CD14-positive monocyte (primary cell): Measurements from ENCODE around the gene CTPS1. TPM values are rescaled to one million over a fixed set of nuclear protein-coding genes. Genes with fewer than 3 reads are reported as not detected.

Source experiments
- DNase-seq, 3 donors: peaks; one replicate each; pipeline ENCODE4 v3.0.0-alpha.2; 2011 to 2022
- H2AFZ ChIP-seq: 2 replicates; pipeline ENCODE4 v1.6.0; 2012; ENCODE audit warnings: mild to moderate bottlenecking, low read depth, low read length, inconsistent platforms; ENCODE audit not compliant: insufficient read depth, poor library complexity, severe bottlenecking
- H3K27ac ChIP-seq, 2 donors: 1 replicate in 1 of 2; 2 replicates in 1 of 2; pipeline ENCODE4 v1.5.1; 2012 to 2013; ENCODE audit warnings: low read length in 2 of 2, control low read depth in 1 of 2, inconsistent platforms in 1 of 2, low read depth in 1 of 2, mild to moderate bottlenecking in 1 of 2
- H3K27me3 ChIP-seq, 2 donors: one replicate each; pipeline versions ENCODE4 v1.6.0 to v1.6.1; 2011 to 2013; ENCODE audit warnings: low read length in 2 of 2; ENCODE audit not compliant: control insufficient read depth in 2 of 2, insufficient read depth in 2 of 2
- H3K36me3 ChIP-seq, 2 donors: replicated peaks in 1 of 2; 1 replicate in 1 of 2; 2 replicates in 1 of 2; pipeline versions ENCODE4 v1.5.1 to v1.6.1; 2012 to 2013; ENCODE audit warnings: low read length in 2 of 2, control low read depth in 1 of 2, inconsistent platforms in 1 of 2, mild to moderate bottlenecking in 1 of 2; ENCODE audit not compliant: insufficient read depth in 2 of 2, control insufficient read depth in 1 of 2
- H3K4me1 ChIP-seq, 2 donors: 1 replicate in 1 of 2; 2 replicates in 1 of 2; pipeline versions ENCODE4 v1.5.1 to v1.6.1; 2012 to 2013; ENCODE audit warnings: low read length in 2 of 2, control low read depth in 1 of 2, inconsistent platforms in 1 of 2, mild to moderate bottlenecking in 1 of 2, moderate library complexity in 1 of 2; ENCODE audit not compliant: insufficient read depth in 2 of 2, control insufficient read depth in 1 of 2
- H3K4me2 ChIP-seq: replicated peaks from 2 replicates; pipeline ENCODE3; 2012; ENCODE audit warnings: low read length, moderate library complexity, mild to moderate bottlenecking; ENCODE audit not compliant: poor library complexity, severe bottlenecking; ENCODE audit errors: extremely low read depth
- H3K4me3 ChIP-seq, 3 experiments: fragments of 200-600 bp in 1 of 3; sonication (generic) in 1 of 3; replicated peaks in 1 of 3; 1 replicate in 2 of 3; 2 replicates in 1 of 3; pipeline ENCODE4 v1.5.1; 2011 to 2013; ENCODE audit warnings: low read length in 3 of 3, mild to moderate bottlenecking in 3 of 3, control low read depth in 2 of 3, low read depth in 2 of 3, inconsistent platforms in 1 of 3, moderate library complexity in 1 of 3
- H3K79me2 ChIP-seq: 2 replicates; pipeline ENCODE4 v1.6.0; 2012; ENCODE audit warnings: mild to moderate bottlenecking, control low read depth, inconsistent platforms, low read length, moderate library complexity; ENCODE audit not compliant: insufficient read depth
- H3K9ac ChIP-seq: 2 replicates; pipeline ENCODE4 v1.6.0; 2017; ENCODE audit warnings: low read length, mild to moderate bottlenecking; ENCODE audit not compliant: insufficient read depth, poor library complexity, severe bottlenecking
- H3K9me3 ChIP-seq, 2 donors: replicated peaks in 1 of 2; 1 replicate in 1 of 2; 2 replicates in 1 of 2; pipeline versions ENCODE4 v1.5.1 to v1.6.1; 2012 to 2013; ENCODE audit warnings: low read length in 2 of 2, control low read depth in 1 of 2; ENCODE audit not compliant: control insufficient read depth in 1 of 2, insufficient read depth in 1 of 2
- H4K20me1 ChIP-seq: 2 replicates; pipeline ENCODE4 v1.6.0; 2012; ENCODE audit warnings: mild to moderate bottlenecking, low read length, control low read depth, moderate library complexity; ENCODE audit not compliant: insufficient read depth
- H3K27ac Mint-ChIP-seq, 7 donors: one replicate each; pipeline ENCODE4 v1.8.0; 2020; ENCODE audit warnings: mild to moderate bottlenecking in 7 of 7, mixed read lengths in 7 of 7, moderate library complexity in 6 of 7, inconsistent platforms in 2 of 7
- H3K27me3 Mint-ChIP-seq, 3 donors: one replicate each; pipeline ENCODE4 v1.8.0; 2021 to 2022; ENCODE audit warnings: low read depth in 3 of 3, mild to moderate bottlenecking in 3 of 3, mixed read lengths in 3 of 3, moderate library complexity in 3 of 3, inconsistent platforms in 1 of 3
- H3K36me3 Mint-ChIP-seq, 2 donors: one replicate each; pipeline ENCODE4 v1.8.0; 2020; ENCODE audit warnings: mixed read lengths in 2 of 2, inconsistent platforms in 1 of 2, mild to moderate bottlenecking in 1 of 2
- H3K4me1 Mint-ChIP-seq: one replicate; pipeline ENCODE4 v1.8.0; 2020; ENCODE audit warnings: mild to moderate bottlenecking, mixed read lengths
- H3K4me3 Mint-ChIP-seq, 2 donors: one replicate each; pipeline ENCODE4 v1.8.0; 2020; ENCODE audit warnings: mild to moderate bottlenecking in 2 of 2, mixed read lengths in 2 of 2, moderate library complexity in 1 of 2
- H3K9me3 Mint-ChIP-seq, 7 donors: one replicate each; pipeline ENCODE4 v1.8.0; 2020 to 2022; ENCODE audit warnings: mixed read lengths in 7 of 7, mild to moderate bottlenecking in 6 of 7, moderate library complexity in 6 of 7, inconsistent platforms in 2 of 7
- CTCF ChIP-seq: fragments of 200-600 bp; IDR thresholded peaks from one replicate; pipeline ENCODE4 v1.8.0; 2022; ENCODE audit warnings: antibody characterized with exemption, mild to moderate bottlenecking
- WGBS: methylation state at CpG from one replicate; pipeline ENCODE4 v1.1.5; 2013; ENCODE audit warnings: missing lambda C conversion rate; ENCODE audit not compliant: insufficient coverage; 5-methylcytosine and 5-hydroxymethylcytosine counted together
- intact Hi-C, 2 donors: fragments of 100-400 bp; cut with micrococcal nuclease; formaldehyde crosslinking; loops; one replicate each; pipeline versions ENCODE4 v1.15.0 to v1.15.1; 2023
- polyA plus RNA-seq, 3 donors: library from polyadenylated mRNA; depleted of rRNA in 1 of 3; unstranded in 2 of 3; stranded (reverse) in 1 of 3; fragments of 300-500 nt in 2 of 3; fragments of >200 nt in 1 of 3; fragmentation: Illumina TruSeq in 2 of 3; gene quantifications; 1 replicate in 2 of 3; 2 replicates in 1 of 3; pipeline ENCODE4 v1.2.3, GENCODE V29; 2012 to 2021

CTPS1 gene
- polyA plus RNA-seq, 3 donors: 5.3 to 8.6 (median 6.0) TPM

GRCh38 chr1:40932006-40932405 is 47.5 kb upstream of the CTPS1 start:
- Mint-ChIP-seq H3K9me3 (peaks cover 0 to 5% (median 0%) of the 10 kb centered on the region in 7 donors), H3K4me3 (no peak overlapping the region), H3K36me3 (no peaks in the 10 kb centered on the region), H3K27ac (no peak overlapping the region), H3K27me3 (peaks cover 0 to 7% (median 1%) of the 10 kb centered on the region in 3 donors), H3K4me1 (peaks cover 14% of the 10 kb centered on the region)
- no peaks in the 10 kb centered on the region for H3K79me2 ChIP-seq
- no peaks in the 10 kb centered on the region for H4K20me1 ChIP-seq
- 48% methylated on average over 4 of the region's 4 CpGs for WGBS
- no peak for TF ChIP-seq CTCF
- no peak for DNase-seq
- H3K27me3 ChIP-seq: no peaks in the 10 kb centered on the region
- no peak overlapping the region for H3K4me2 ChIP-seq
- H3K9ac ChIP-seq: no peak overlapping the region
- peaks cover 9 to 15% of the 10 kb centered on the region in 2 donors for H3K4me1 ChIP-seq
- H3K27ac ChIP-seq: no peak overlapping the region
- H3K4me3 ChIP-seq: no peak overlapping the region
- intact Hi-C loops: no loop called here
- no peaks in the 10 kb centered on the region for H3K36me3 ChIP-seq
- H2AFZ ChIP-seq: no peak overlapping the region
- H3K9me3 ChIP-seq: no peaks in the 10 kb centered on the region

DNA sequence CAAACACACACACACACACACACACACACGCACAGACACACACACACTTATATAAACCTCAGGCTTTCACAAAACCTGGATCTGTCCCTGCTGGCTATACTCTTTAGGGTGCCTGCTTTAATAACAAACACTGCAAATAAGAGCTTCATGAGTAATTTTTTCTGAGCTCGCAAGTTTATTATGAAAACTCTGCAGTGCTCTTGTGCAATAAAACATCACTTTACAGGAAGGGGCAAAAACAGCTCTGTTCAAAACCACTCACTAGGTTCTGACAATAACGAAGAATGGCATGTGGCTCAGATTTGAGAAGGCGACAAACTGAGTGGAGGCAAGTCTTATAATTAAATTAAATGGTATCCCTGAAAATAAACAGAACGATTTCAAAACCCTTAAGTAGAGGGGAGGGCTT is 42.6 kb upstream of the CTPS1 start:
- Histone ChIP-seq H3K79me2 (no peaks in the 10 kb centered on the region), H2AFZ (no peak overlapping the region), H3K4me3 (peak overlapping the region in 1 of 3 experiments; percentile 16), H3K4me1 (peaks cover 39 to 51% of the 10 kb centered on the region in 2 donors), H3K4me2 (peak overlapping the region; percentile 20), H3K9ac (no peak overlapping the region), H3K27ac (peak overlapping the region in 1 of 2 donors; percentile 70), H3K36me3 (no peaks in the 10 kb centered on the region), H4K20me1 (no peaks in the 10 kb centered on the region), H3K9me3 (no peaks in the 10 kb centered on the region), H3K27me3 (no peaks in the 10 kb centered on the region)
- Mint-ChIP-seq H3K4me1 (peaks cover 37% of the 10 kb centered on the region), H3K27me3 (peaks cover 0 to 1% (median 0%) of the 10 kb centered on the region in 3 donors), H3K27ac (peak overlapping the region; percentile 37 to 89 (median 86)), H3K9me3 (no peaks in the 10 kb centered on the region), H3K36me3 (no peaks in the 10 kb centered on the region), H3K4me3 (peak overlapping the region in 1 of 2 donors; percentile 48)
- no peak for TF ChIP-seq CTCF
- intact Hi-C loops: loop anchor here in 1 of 2 donors (5.0 kb wide), 2 partner anchors 45 to 75 kb away; partner anchors contain the start of gene CITED4
- WGBS: 20% methylated on average over 1 of the region's 5 CpGs
- DNase-seq: peak; percentile 27 to 56 (median 39)
